ENCODE results near the gene POLR2H.

POLR2H gene

GRCh38 chr3:184368116-184368515 lies 6.6 kb downstream of the POLR2H start:
- Histone ChIP-seq H3K14ac (ENCODE audit: low read length) (no peak overlapping the region), H4K12ac (ENCODE audit: low read depth, low read length) (no peak overlapping the region), H3K4ac (ENCODE audit: low read depth, low read length) (no peak overlapping the region), H3K4me2 (ENCODE audit: low read length) (no peak overlapping the region), H3K9me3 (ENCODE audit: insufficient read depth, low read depth, low read length) (no peaks in the 10 kb centered on the region), H3K79me1 (ENCODE audit: low read length) (peaks cover 2% of the 10 kb centered on the region), H2BK120ac (ENCODE audit: insufficient read depth, low read length, poor library complexity) (no peak overlapping the region), H2BK12ac (ENCODE audit: low read length) (no peak overlapping the region), H4K8ac (ENCODE audit: low read depth, low read length) (no peak overlapping the region), H4K91ac (ENCODE audit: low read depth, low read length) (no peak overlapping the region), H3K4me1 (ENCODE audit: control insufficient read depth in 1 of 2, insufficient read depth in 2 of 2, low read length in 2 of 2) (no peaks in the 10 kb centered on the region), H3K27ac (ENCODE audit: low read depth, low read length) (no peak overlapping the region), H3K23ac (ENCODE audit: low read length) (no peak overlapping the region), H2AK5ac (ENCODE audit: low read length) (no peak overlapping the region), H3K36me3 (ENCODE audit: control insufficient read depth in 1 of 2, insufficient read depth in 2 of 2, low read length in 2 of 2) (peaks cover 11 to 36% of the 10 kb centered on the region in 2 experiments), H3K27me3 (ENCODE audit: insufficient read depth, low read length) (no peaks in the 10 kb centered on the region), H3K18ac (ENCODE audit: low read length) (no peak overlapping the region), H3K9ac (ENCODE audit: low read length) (no peak overlapping the region), H2AFZ (ENCODE audit: insufficient read depth, low read length, poor library complexity) (no peak overlapping the region), H2BK5ac (ENCODE audit: low read depth, low read length, poor library complexity) (no peak overlapping the region), H3K79me2 (ENCODE audit: control insufficient read depth, insufficient read depth, low read length, poor library complexity) (peaks cover 2% of the 10 kb centered on the region), H3K4me3 (ENCODE audit: low read depth, low read length) (no peak overlapping the region)
- WGBS (ENCODE audit: extremely low coverage, insufficient coverage, insufficient read length): no CpG with 5 or more reads among the region's 9 CpGs
- no peak for DNase-seq

GRCh38 chr3:184368586-184369183 lies 7.2 kb downstream of the POLR2H start:
- Histone ChIP-seq H2BK5ac (ENCODE audit: low read depth, low read length, poor library complexity) (no peak overlapping the region), H3K14ac (ENCODE audit: low read length) (no peak overlapping the region), H4K12ac (ENCODE audit: low read depth, low read length) (no peak overlapping the region), H3K27ac (ENCODE audit: low read depth, low read length) (no peak overlapping the region), H2AK5ac (ENCODE audit: low read length) (no peak overlapping the region), H4K91ac (ENCODE audit: low read depth, low read length) (no peak overlapping the region), H3K4me1 (ENCODE audit: control insufficient read depth in 1 of 2, insufficient read depth in 2 of 2, low read length in 2 of 2) (no peaks in the 10 kb centered on the region), H3K9ac (ENCODE audit: low read length) (no peak overlapping the region), H3K79me1 (ENCODE audit: low read length) (no peaks in the 10 kb centered on the region), H3K4ac (ENCODE audit: low read depth, low read length) (no peak overlapping the region), H2AFZ (ENCODE audit: insufficient read depth, low read length, poor library complexity) (no peak overlapping the region), H3K79me2 (ENCODE audit: control insufficient read depth, insufficient read depth, low read length, poor library complexity) (no peaks in the 10 kb centered on the region), H3K27me3 (ENCODE audit: insufficient read depth, low read length) (no peaks in the 10 kb centered on the region), H3K18ac (ENCODE audit: low read length) (no peak overlapping the region), H3K9me3 (ENCODE audit: insufficient read depth, low read depth, low read length) (no peaks in the 10 kb centered on the region), H4K8ac (ENCODE audit: low read depth, low read length) (no peak overlapping the region), H3K4me3 (ENCODE audit: low read depth, low read length) (no peak overlapping the region), H3K23ac (ENCODE audit: low read length) (no peak overlapping the region), H2BK12ac (ENCODE audit: low read length) (no peak overlapping the region), H3K36me3 (ENCODE audit: control insufficient read depth in 1 of 2, insufficient read depth in 2 of 2, low read length in 2 of 2) (peaks cover 11 to 36% of the 10 kb centered on the region in 2 experiments), H3K4me2 (ENCODE audit: low read length) (no peak overlapping the region), H2BK120ac (ENCODE audit: insufficient read depth, low read length, poor library complexity) (no peak overlapping the region)
- WGBS (ENCODE audit: extremely low coverage, insufficient coverage, insufficient read length): no CpG with 5 or more reads among the region's 3 CpGs
- no peak for DNase-seq

GRCh38 chr3:184371570-184372018 lies 10.1 kb downstream of the POLR2H start:
- H4K8ac ChIP-seq (ENCODE audit: low read depth, low read length): no peak overlapping the region
- no peaks in the 10 kb centered on the region for H3K9me3 ChIP-seq (ENCODE audit: insufficient read depth, low read depth, low read length)
- no peaks in the 10 kb centered on the region for H3K79me2 ChIP-seq (ENCODE audit: control insufficient read depth, insufficient read depth, low read length, poor library complexity)
- H3K9ac ChIP-seq (ENCODE audit: low read length): no peak overlapping the region
- H3K79me1 ChIP-seq (ENCODE audit: low read length): no peaks in the 10 kb centered on the region
- H3K27me3 ChIP-seq (ENCODE audit: insufficient read depth, low read length): no peaks in the 10 kb centered on the region
- no peak overlapping the region for H2BK120ac ChIP-seq (ENCODE audit: insufficient read depth, low read length, poor library complexity)
- H2AFZ ChIP-seq (ENCODE audit: insufficient read depth, low read length, poor library complexity): no peak overlapping the region
- no peak overlapping the region for H4K12ac ChIP-seq (ENCODE audit: low read depth, low read length)
- no peak overlapping the region for H3K4me3 ChIP-seq (ENCODE audit: low read depth, low read length)
- H3K18ac ChIP-seq (ENCODE audit: low read length): no peak overlapping the region
- no peak overlapping the region for H3K14ac ChIP-seq (ENCODE audit: low read length)
- H3K27ac ChIP-seq (ENCODE audit: low read depth, low read length): no peak overlapping the region
- H2BK12ac ChIP-seq (ENCODE audit: low read length): no peak overlapping the region
- whole genome bisulfite sequencing (ENCODE audit: extremely low coverage, insufficient coverage, insufficient read length): no CpG with 5 or more reads among the region's 5 CpGs
- H3K23ac ChIP-seq (ENCODE audit: low read length): no peak overlapping the region
- no peak overlapping the region for H4K91ac ChIP-seq (ENCODE audit: low read depth, low read length)
- H2AK5ac ChIP-seq (ENCODE audit: low read length): no peak overlapping the region
- peak; percentile 69 to 91 for DNase-seq
- peaks cover 7 to 21% of the 10 kb centered on the region in 2 experiments for H3K36me3 ChIP-seq (ENCODE audit: control insufficient read depth in 1 of 2, insufficient read depth in 2 of 2, low read length in 2 of 2)
- no peaks in the 10 kb centered on the region for H3K4me1 ChIP-seq (ENCODE audit: control insufficient read depth in 1 of 2, insufficient read depth in 2 of 2, low read length in 2 of 2)
- no peak overlapping the region for H3K4ac ChIP-seq (ENCODE audit: low read depth, low read length)
- no peak overlapping the region for H2BK5ac ChIP-seq (ENCODE audit: low read depth, low read length, poor library complexity)
- H3K4me2 ChIP-seq (ENCODE audit: low read length): no peak overlapping the region

GRCh38 chr3:184372296-184372821 lies 10.8 kb downstream of the POLR2H start:
- Histone ChIP-seq H3K14ac (ENCODE audit: low read length) (no peak overlapping the region), H3K9me3 (ENCODE audit: insufficient read depth, low read depth, low read length) (no peaks in the 10 kb centered on the region)

More at GRCh38 chr3:184372296-184372821, 10.8 kb downstream of the POLR2H start:
- Histone ChIP-seq H3K23ac (ENCODE audit: low read length) (no peak overlapping the region), H4K8ac (ENCODE audit: low read depth, low read length) (no peak overlapping the region), H3K18ac (ENCODE audit: low read length) (no peak overlapping the region), H3K4me1 (ENCODE audit: control insufficient read depth in 1 of 2, insufficient read depth in 2 of 2, low read length in 2 of 2) (no peaks in the 10 kb centered on the region), H3K4me3 (ENCODE audit: low read depth, low read length) (no peak overlapping the region), H3K9ac (ENCODE audit: low read length) (no peak overlapping the region), H4K91ac (ENCODE audit: low read depth, low read length) (no peak overlapping the region), H2AK5ac (ENCODE audit: low read length) (no peak overlapping the region), H2BK12ac (ENCODE audit: low read length) (no peak overlapping the region), H3K79me1 (ENCODE audit: low read length) (no peaks in the 10 kb centered on the region), H4K12ac (ENCODE audit: low read depth, low read length) (no peak overlapping the region), H2BK120ac (ENCODE audit: insufficient read depth, low read length, poor library complexity) (no peak overlapping the region), H3K27ac (ENCODE audit: low read depth, low read length) (no peak overlapping the region), H2AFZ (ENCODE audit: insufficient read depth, low read length, poor library complexity) (no peak overlapping the region), H3K36me3 (ENCODE audit: control insufficient read depth in 1 of 2, insufficient read depth in 2 of 2, low read length in 2 of 2) (peaks cover 7 to 17% of the 10 kb centered on the region in 2 experiments), H3K27me3 (ENCODE audit: insufficient read depth, low read length) (no peaks in the 10 kb centered on the region), H2BK5ac (ENCODE audit: low read depth, low read length, poor library complexity) (no peak overlapping the region), H3K4me2 (ENCODE audit: low read length) (no peak overlapping the region), H3K79me2 (ENCODE audit: control insufficient read depth, insufficient read depth, low read length, poor library complexity) (no peaks in the 10 kb centered on the region), H3K4ac (ENCODE audit: low read depth, low read length) (no peak overlapping the region)
- DNase-seq: no peak
- no CpG with 5 or more reads among the region's 8 CpGs for WGBS (ENCODE audit: extremely low coverage, insufficient coverage, insufficient read length)

All from trophoblast cell (in vitro differentiated cells and primary cell).